Stimulated activated CD4-positive, alpha-beta T cell treated with anti-CD3 and anti-CD28 coated beads, Interleukin-2, amount 100 ng/mL, for 48 hours (primary cell): ENCODE data around the gene GRIA1.

Source experiments
- DNase-seq, 2 donors: peaks; one replicate each; pipeline ENCODE4 v3.0.0-alpha.2; 2020

GRIA1 gene

GRCh38 chr5:153500178-153500577 lies 9.7 kb downstream of the GRIA1 start:
- DNase-seq: no peak

GRCh38 chr5:153504726-153505125 lies 14.3 kb downstream of the GRIA1 start:
- no peak for DNase-seq

- DNase-seq: no peak
These were observed 18.2 kb downstream of the GRIA1 start for GRCh38 chr5:153508700-153509099.

- no peak for DNase-seq
These were observed 21.2 kb downstream of the GRIA1 start for GRCh38 chr5:153511622-153512021.

- no peak for DNase-seq
These were observed 22.7 kb downstream of the GRIA1 start for GRCh38 chr5:153513156-153513555.

- no peak for DNase-seq
These were observed 24.8 kb downstream of the GRIA1 start for GRCh38 chr5:153515301-153515700.

- no peak for DNase-seq
These were observed 26.2 kb downstream of the GRIA1 start for GRCh38 chr5:153516504-153517240.

- DNase-seq: no peak
These were observed 26.8 kb downstream of the GRIA1 start for GRCh38 chr5:153517241-153517611.

- no peak for DNase-seq
These were observed 29.7 kb downstream of the GRIA1 start for GRCh38 chr5:153520137-153520536.

GRCh38 chr5:153520952-153521351 lies 30.5 kb downstream of the GRIA1 start:
- DNase-seq: no peak

GRCh38 chr5:153523211-153523610 lies 32.7 kb downstream of the GRIA1 start:
- no peak for DNase-seq

GRCh38 chr5:153523831-153524230 lies 33.4 kb downstream of the GRIA1 start:
- no peak for DNase-seq

- DNase-seq: no peak
These were observed 35.1 kb downstream of the GRIA1 start for GRCh38 chr5:153525536-153525935.

- DNase-seq: no peak
These were observed 40.1 kb downstream of the GRIA1 start for GRCh38 chr5:153530357-153531143.

GRCh38 chr5:153533546-153533945 lies 43.1 kb downstream of the GRIA1 start:
- no peak for DNase-seq

- no peak for DNase-seq
These were observed 43.6 kb downstream of the GRIA1 start for GRCh38 chr5:153534102-153534501.

- DNase-seq: no peak
These were observed 46.7 kb downstream of the GRIA1 start for GRCh38 chr5:153537207-153537606.

- no peak for DNase-seq
These were observed 49.5 kb downstream of the GRIA1 start for GRCh38 chr5:153539983-153540382.

- no peak for DNase-seq
These were observed 52.1 kb downstream of the GRIA1 start for GRCh38 chr5:153542536-153542935.

GRCh38 chr5:153543288-153543687 lies 52.8 kb downstream of the GRIA1 start:
- DNase-seq: no peak

GRCh38 chr5:153543959-153544470 lies 53.5 kb downstream of the GRIA1 start:
- DNase-seq: no peak

- no peak for DNase-seq
These were observed 54.2 kb downstream of the GRIA1 start for GRCh38 chr5:153544706-153545105.

- no peak for DNase-seq
These were observed 56.1 kb downstream of the GRIA1 start for GRCh38 chr5:153546566-153546965.

GRCh38 chr5:153551537-153552079 lies 61.1 kb downstream of the GRIA1 start:
- DNase-seq: no peak
